HG03432 (cell line): ENCODE data around the gene SHANK2.

Source experiments
- ATAC-seq: cut with Tn5 transposase; IDR thresholded peaks from one replicate; pipeline ENCODE4 v1.9.1; 2021; ENCODE audit warnings: mild to moderate bottlenecking, moderate library complexity; ENCODE audit not compliant: unreplicated experiment

SHANK2 gene

GRCh38 chr11:71223081-71223405, 29.3 kb downstream of the SHANK2 start:
- ATAC-seq: no peak

- no peak for ATAC-seq
Measured at GRCh38 chr11:71222318-71223080, 29.9 kb downstream of the SHANK2 start.

GRCh38 chr11:71221821-71222220, 30.6 kb downstream of the SHANK2 start:
- no peak for ATAC-seq

- no peak for ATAC-seq
Measured at GRCh38 chr11:71221201-71221600, 31.2 kb downstream of the SHANK2 start.

GRCh38 chr11:71218789-71219499, 33.4 kb downstream of the SHANK2 start:
- no peak for ATAC-seq

GRCh38 chr11:71215425-71215965, 36.9 kb downstream of the SHANK2 start:
- ATAC-seq: no peak

GRCh38 chr11:71214553-71215424, 37.6 kb downstream of the SHANK2 start:
- ATAC-seq: no peak

- no peak for ATAC-seq
Measured at GRCh38 chr11:71213696-71214552, 38.5 kb downstream of the SHANK2 start.

- no peak for ATAC-seq
Measured at GRCh38 chr11:71212871-71213559, 39.4 kb downstream of the SHANK2 start.

GRCh38 chr11:71211631-71212030, 40.7 kb downstream of the SHANK2 start:
- no peak for ATAC-seq

GRCh38 chr11:71210861-71211260, 41.5 kb downstream of the SHANK2 start:
- ATAC-seq: no peak

GRCh38 chr11:71209656-71210055, 42.7 kb downstream of the SHANK2 start:
- no peak for ATAC-seq

GRCh38 chr11:71209181-71209580, 43.2 kb downstream of the SHANK2 start:
- no peak for ATAC-seq

- no peak for ATAC-seq
Measured at GRCh38 chr11:71208011-71208774, 44.2 kb downstream of the SHANK2 start.

- no peak for ATAC-seq
Measured at GRCh38 chr11:71207563-71207962, 44.8 kb downstream of the SHANK2 start.

GRCh38 chr11:71206186-71206585, 46.2 kb downstream of the SHANK2 start:
- ATAC-seq: no peak

- ATAC-seq: no peak
Measured at GRCh38 chr11:71204748-71205664, 47.4 kb downstream of the SHANK2 start.

GRCh38 chr11:71204294-71204693, 48.1 kb downstream of the SHANK2 start:
- no peak for ATAC-seq
